Endothelial cell of umbilical vein (primary cell): Measurements from ENCODE around the gene NT5C1B. TPM values are rescaled to one million over a fixed set of nuclear protein-coding genes. Genes with fewer than 3 reads are reported as not detected.

ENCODE experiments used
- BruUV-seq: library from RNA; stranded (reverse); fragments of 400-500 nt; replicated peaks from 2 replicates; lab custom pipeline; 2021; lab: Mats Ljungman, UMichigan
- CTCF ChIA-PET: fragments of 300-600, 350-600 bp; sonication (Branson Sonifier 250); formaldehyde crosslinking; loops from one replicate; lab custom pipeline; 2021; ENCODE audit warnings: antibody characterized with exemption, inconsistent platforms; lab: Charles Lee
- POLR2A ChIA-PET: fragments of 300-600, 350-600 bp; sonication (Branson Sonifier 250); formaldehyde crosslinking; loops from one replicate; lab custom pipeline; 2021; ENCODE audit warnings: antibody characterized with exemption, inconsistent platforms; lab: Charles Lee
- DNase-seq: peaks from one replicate; pipeline ENCODE4 v3.0.0-alpha.2; 2011; ENCODE audit warnings: low read depth, low spot score
- FAIRE-seq: peaks from 2 replicates; lab custom pipeline; 2011; peaks lifted over from hg19 to GRCh38; lab: Jason Lieb, UNC
- H2AFZ ChIP-seq: 2 replicates; pipeline ENCODE4 v1.6.0; 2012; ENCODE audit warnings: low read depth, low read length, control low read depth, inconsistent platforms
- H3K27ac ChIP-seq: 2 replicates; pipeline ENCODE4 v1.5.1; 2011; ENCODE audit warnings: low read depth, mild to moderate bottlenecking, control low read depth, low read length, moderate library complexity; ENCODE audit not compliant: insufficient read depth
- H3K27me3 ChIP-seq, 2 experiments: 2 replicates each; pipeline versions ENCODE4 v1.6.0 to v1.6.1; 2011; ENCODE audit warnings: low read length in 2 of 2, mixed read lengths in 1 of 2; ENCODE audit not compliant: control insufficient read depth in 2 of 2, insufficient read depth in 2 of 2
- H3K36me3 ChIP-seq, 2 experiments: 2 replicates in 1 of 2; 3 replicates in 1 of 2; pipeline ENCODE4 v1.5.1; 2011; ENCODE audit warnings: low read length in 2 of 2, mild to moderate bottlenecking in 1 of 2, moderate library complexity in 1 of 2; ENCODE audit not compliant: control insufficient read depth in 2 of 2, insufficient read depth in 2 of 2; ENCODE audit errors: extremely low read depth in 1 of 2
- H3K4me1 ChIP-seq: 3 replicates; pipeline ENCODE4 v1.5.1; 2011; ENCODE audit warnings: mild to moderate bottlenecking, low read length; ENCODE audit not compliant: control insufficient read depth, insufficient read depth; ENCODE audit errors: extremely low read depth
- H3K4me2 ChIP-seq: 2 replicates; pipeline ENCODE4 v1.6.1; 2011; ENCODE audit warnings: low read length, control low read depth, mixed read lengths; ENCODE audit not compliant: insufficient read depth
- H3K4me3 ChIP-seq, 3 experiments: fragments of 200-600 bp in 1 of 3; sonication (generic), shearing (Covaris generic) in 1 of 3; replicated peaks in 1 of 3; 2 replicates each; pipeline ENCODE4 v1.5.1; 2011 to 2016; ENCODE audit warnings: control low read depth in 3 of 3, low read length in 3 of 3, mild to moderate bottlenecking in 2 of 3, inconsistent platforms in 1 of 3, low read depth in 1 of 3, moderate library complexity in 1 of 3; ENCODE audit not compliant: insufficient read depth in 1 of 3
- H3K79me2 ChIP-seq: 2 replicates; pipeline ENCODE4 v1.6.0; 2012; ENCODE audit warnings: low read length, inconsistent platforms; ENCODE audit not compliant: control insufficient read depth, insufficient read depth
- H3K9ac ChIP-seq: replicated peaks from 2 replicates; pipeline ENCODE3; 2011; ENCODE audit warnings: low read length, control low read depth; ENCODE audit not compliant: insufficient read depth; ENCODE audit errors: extremely low read depth
- H3K9me1 ChIP-seq: replicated peaks from 3 replicates; pipeline ENCODE4 v1.6.0; 2011; ENCODE audit warnings: mild to moderate bottlenecking, low read length; ENCODE audit not compliant: control insufficient read depth, insufficient read depth; ENCODE audit errors: extremely low read depth
- H3K9me3 ChIP-seq: replicated peaks from 2 replicates; pipeline ENCODE4 v1.5.1; 2012; ENCODE audit warnings: low read length, inconsistent platforms; ENCODE audit not compliant: control insufficient read depth, insufficient read depth
- H4K20me1 ChIP-seq: replicated peaks from 2 replicates; pipeline ENCODE3; 2011; ENCODE audit warnings: mild to moderate bottlenecking, low read length; ENCODE audit not compliant: control insufficient read depth, insufficient read depth; ENCODE audit errors: extremely low read depth
- EZH2 ChIP-seq: IDR thresholded peaks from 2 replicates; pipeline ENCODE4 v1.6.1; 2012; ENCODE audit warnings: borderline replicate concordance, low read depth, mild to moderate bottlenecking, moderate library complexity, low read length, inconsistent platforms; ENCODE audit not compliant: severe bottlenecking
- FOS ChIP-seq: IDR thresholded peaks from 2 replicates; pipeline ENCODE4 v1.6.1; 2011; ENCODE audit warnings: mild to moderate bottlenecking, low read length, moderate library complexity, borderline replicate concordance; ENCODE audit not compliant: insufficient read depth
- GATA2 ChIP-seq: IDR thresholded peaks from 2 replicates; pipeline ENCODE4 v1.7.0; 2011; ENCODE audit warnings: low read depth, mild to moderate bottlenecking, moderate library complexity, mixed read lengths, low read length; ENCODE audit not compliant: insufficient read length, insufficient read depth
- JUN ChIP-seq: IDR thresholded peaks from 2 replicates; pipeline ENCODE4 v1.6.1; 2011; ENCODE audit warnings: borderline replicate concordance, low read depth; ENCODE audit not compliant: insufficient read length, insufficient read depth
- MAX ChIP-seq: IDR thresholded peaks from 2 replicates; pipeline ENCODE4 v1.6.1; 2011; ENCODE audit not compliant: insufficient read depth, insufficient read length
- MYC ChIP-seq: IDR thresholded peaks from one replicate; pipeline ENCODE4 v1.6.1; 2011; ENCODE audit warnings: mild to moderate bottlenecking, low read depth, low read length
- POLR2A ChIP-seq: IDR thresholded peaks from 2 replicates; pipeline ENCODE4 v1.6.1; 2012; ENCODE audit warnings: low read depth, mild to moderate bottlenecking, control low read depth, low read length
- POLR2AphosphoS5 ChIP-seq: IDR thresholded peaks from 2 replicates; pipeline ENCODE4 v1.6.1; 2012; ENCODE audit warnings: low read depth, mild to moderate bottlenecking, control low read depth, low read length, moderate library complexity; ENCODE audit not compliant: insufficient read depth
- dilution Hi-C: fragments of 300-500 bp; cut with MboI; formaldehyde crosslinking; loops from one replicate; pipeline ENCODE4 v1.15.0; 2019; ENCODE audit warnings: low sequenced_read_pairs; ENCODE audit not compliant: extremely low pct_ligation_motif_present
- intact Hi-C: fragments of 100-400 bp; cut with micrococcal nuclease; formaldehyde crosslinking; loops from one replicate; pipeline ENCODE4 v1.10.0; 2022
- polyA plus RNA-seq, 4 experiments: library from polyadenylated mRNA; depleted of rRNA in 3 of 4; stranded (reverse) in 3 of 4; unstranded in 1 of 4; fragments of >200 nt; gene quantifications; 2 replicates each; pipeline versions ENCODE4 v1.2.1 to v1.2.3, GENCODE V29; 2011 to 2012; ENCODE audit warnings: missing spikeins in 1 of 4
- total RNA-seq: library from RNA; stranded (reverse); gene quantifications from 2 replicates; pipeline ENCODE4 v1.2.3, GENCODE V29; 2021
- TF ChIP-seq, protein P1 (sequence below), 2 donors: IDR thresholded peaks; 1 replicate in 1 of 2; 2 replicates in 1 of 2; pipeline ENCODE4 v1.5.1; 2011; ENCODE audit warnings: low read length in 2 of 2, mild to moderate bottlenecking in 2 of 2, moderate library complexity in 2 of 2, control low read depth in 1 of 2, inconsistent platforms in 1 of 2, low read depth in 1 of 2; ENCODE audit not compliant: insufficient read depth in 1 of 2; ENCODE audit errors: extremely low read depth in 1 of 2

The NT5C1B gene
- total and polyA plus RNA-seq, 2 donors (not counting 3 experiments of a cell fraction or from before 2014, with no cell fraction given): not detected

DNA sequence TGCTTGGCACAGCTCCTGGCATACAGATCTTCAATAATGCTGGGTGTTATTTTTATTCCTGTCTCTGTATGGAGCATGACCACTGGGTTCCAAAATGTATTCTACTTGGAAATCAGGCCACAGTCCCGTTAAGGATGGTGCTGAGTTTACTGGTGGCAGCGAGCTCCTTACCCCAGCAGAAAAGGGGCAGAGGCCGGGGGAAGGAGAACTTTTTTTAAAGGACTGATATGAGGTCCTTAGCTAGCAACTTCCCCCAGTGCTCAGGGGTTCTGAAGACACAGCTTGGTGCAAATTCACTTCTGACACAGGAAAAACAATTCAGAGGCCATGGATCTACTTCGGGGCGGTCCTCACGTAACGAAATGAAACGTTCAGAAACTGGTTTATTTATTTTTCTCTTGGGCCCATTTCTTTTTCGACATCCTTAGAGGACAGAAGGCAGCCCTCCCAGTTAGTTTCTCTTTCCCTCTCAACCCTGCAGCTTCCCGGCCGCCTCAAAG lies 29.8 kb downstream of the NT5C1B start:
- peaks cover 2 to 5% of the 10 kb centered on the region in 2 experiments for H3K36me3 ChIP-seq
- CTCF ChIA-PET: interaction anchor here (0.7 to 3.0 kb wide), 4 partner anchors 10 to 39 kb away, joined by 3 to 20 read pairs (median 4); no protein-coding TSS in a partner anchor
- H3K9me3 ChIP-seq: no peaks in the 10 kb centered on the region
- H3K27ac ChIP-seq: peak overlapping the region; percentile 58
- H3K9me1 ChIP-seq: peaks cover 6% of the 10 kb centered on the region
- peaks cover 19% of the 10 kb centered on the region for H3K4me1 ChIP-seq
- FAIRE-seq: peak; percentile 47
- POLR2A ChIA-PET: interaction anchor here (0.7 kb wide), 1 partner anchor 40 kb away, joined by 3 read pairs; no protein-coding TSS in a partner anchor
- H2AFZ ChIP-seq: peak overlapping the region; percentile 98
- intact Hi-C loops (loop anchor here (1.0 kb wide), 1 partner anchor 1341 kb away; no protein-coding TSS in a partner anchor), dilution Hi-C loops (no loop called here)
- H3K4me3 ChIP-seq: peak overlapping the region; percentile 41 to 95 (median 46)
- H3K4me2 ChIP-seq: peak overlapping the region; percentile 61
- H3K27me3 ChIP-seq: no peaks in the 10 kb centered on the region
- TSS peak; percentile 34 for BruUV-seq
- peak overlapping the region; percentile 80 for H3K9ac ChIP-seq
- H4K20me1 ChIP-seq: no peaks in the 10 kb centered on the region
- TF ChIP-seq POLR2AphosphoS5: no peak
- DNase-seq: no peak
- H3K79me2 ChIP-seq: peaks cover 15% of the 10 kb centered on the region

- peaks cover 5 to 9% of the 10 kb centered on the region in 2 experiments for H3K36me3 ChIP-seq
- H3K79me2 ChIP-seq: peaks cover 15% of the 10 kb centered on the region
- ChIA-PET CTCF (interaction anchor here (0.9 to 3.0 kb wide), 2 partner anchors 12 to 38 kb away, joined by 3 to 20 read pairs; no protein-coding TSS in a partner anchor), POLR2A (no interaction called here)
- DNase-seq (no peak), FAIRE-seq (no peak)
- TF ChIP-seq MAX: no peak
- TF ChIP-seq EZH2: no peak
- TF ChIP-seq POLR2AphosphoS5: no peak
- TF ChIP-seq, protein P1, sequence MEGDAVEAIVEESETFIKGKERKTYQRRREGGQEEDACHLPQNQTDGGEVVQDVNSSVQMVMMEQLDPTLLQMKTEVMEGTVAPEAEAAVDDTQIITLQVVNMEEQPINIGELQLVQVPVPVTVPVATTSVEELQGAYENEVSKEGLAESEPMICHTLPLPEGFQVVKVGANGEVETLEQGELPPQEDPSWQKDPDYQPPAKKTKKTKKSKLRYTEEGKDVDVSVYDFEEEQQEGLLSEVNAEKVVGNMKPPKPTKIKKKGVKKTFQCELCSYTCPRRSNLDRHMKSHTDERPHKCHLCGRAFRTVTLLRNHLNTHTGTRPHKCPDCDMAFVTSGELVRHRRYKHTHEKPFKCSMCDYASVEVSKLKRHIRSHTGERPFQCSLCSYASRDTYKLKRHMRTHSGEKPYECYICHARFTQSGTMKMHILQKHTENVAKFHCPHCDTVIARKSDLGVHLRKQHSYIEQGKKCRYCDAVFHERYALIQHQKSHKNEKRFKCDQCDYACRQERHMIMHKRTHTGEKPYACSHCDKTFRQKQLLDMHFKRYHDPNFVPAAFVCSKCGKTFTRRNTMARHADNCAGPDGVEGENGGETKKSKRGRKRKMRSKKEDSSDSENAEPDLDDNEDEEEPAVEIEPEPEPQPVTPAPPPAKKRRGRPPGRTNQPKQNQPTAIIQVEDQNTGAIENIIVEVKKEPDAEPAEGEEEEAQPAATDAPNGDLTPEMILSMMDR (IDR thresholded peaks at IDR 0.05; ENCODE audit: extremely low read depth in 1 of 2, insufficient read depth in 1 of 2, low read depth in 1 of 2, low read length in 2 of 2): no peak
- no peak for TF ChIP-seq POLR2A
- no peak for TF ChIP-seq MYC
- TF ChIP-seq FOS: no peak
- no peak for TF ChIP-seq JUN
- no peak for TF ChIP-seq GATA2
- peaks cover 6% of the 10 kb centered on the region for H3K9me1 ChIP-seq
- H2AFZ ChIP-seq: no peak overlapping the region
- no peak overlapping the region for H3K27ac ChIP-seq
- intact Hi-C loops: no loop called here
- BruUV-seq: no TSS peak
- H3K9me3 ChIP-seq: no peaks in the 10 kb centered on the region
- no peaks in the 10 kb centered on the region for H4K20me1 ChIP-seq
- H3K4me3 ChIP-seq: no peak overlapping the region
- peak overlapping the region; percentile 11 for H3K4me2 ChIP-seq
- dilution Hi-C loops: no loop called here
- peaks cover 19% of the 10 kb centered on the region for H3K4me1 ChIP-seq
- no peaks in the 10 kb centered on the region for H3K27me3 ChIP-seq
- no peak overlapping the region for H3K9ac ChIP-seq
Observed at GRCh38 chr2:18558458-18558857, 30.9 kb downstream of the NT5C1B start.
